NB4 (cell line): ENCODE measurements around the gene EID3.
"Not testable (repeated sequence)": the region's sequence is repeated elsewhere in the genome, so short reads cannot be mapped to it uniquely, and the experiment has no call there.

Experiments used
- DNase-seq: peaks from one replicate; pipeline ENCODE4 v3.0.0; 2010; ENCODE audit warnings: low read depth
- H3K4me3 ChIP-seq: one replicate; pipeline ENCODE4 v1.5.1; 2011; ENCODE audit warnings: mild to moderate bottlenecking, low read depth, low read length, moderate library complexity
- MYC ChIP-seq: IDR thresholded peaks from 2 replicates; pipeline ENCODE4 v1.6.1; 2011; ENCODE audit warnings: low read depth, low read length
- POLR2A ChIP-seq: IDR thresholded peaks from 2 replicates; pipeline ENCODE4 v1.6.1; 2011; ENCODE audit warnings: mild to moderate bottlenecking; ENCODE audit not compliant: insufficient read length; ENCODE audit errors: extremely low read depth
- TF ChIP-seq, protein P1 (sequence below): IDR thresholded peaks from one replicate; pipeline ENCODE4 v1.5.1; 2012; ENCODE audit warnings: low read depth, low read length
- TF ChIP-seq, protein P2 (sequence below): IDR thresholded peaks from 2 replicates; pipeline ENCODE4 v1.6.1; 2011; ENCODE audit warnings: low read depth, low read length

Gene EID3

DNA sequence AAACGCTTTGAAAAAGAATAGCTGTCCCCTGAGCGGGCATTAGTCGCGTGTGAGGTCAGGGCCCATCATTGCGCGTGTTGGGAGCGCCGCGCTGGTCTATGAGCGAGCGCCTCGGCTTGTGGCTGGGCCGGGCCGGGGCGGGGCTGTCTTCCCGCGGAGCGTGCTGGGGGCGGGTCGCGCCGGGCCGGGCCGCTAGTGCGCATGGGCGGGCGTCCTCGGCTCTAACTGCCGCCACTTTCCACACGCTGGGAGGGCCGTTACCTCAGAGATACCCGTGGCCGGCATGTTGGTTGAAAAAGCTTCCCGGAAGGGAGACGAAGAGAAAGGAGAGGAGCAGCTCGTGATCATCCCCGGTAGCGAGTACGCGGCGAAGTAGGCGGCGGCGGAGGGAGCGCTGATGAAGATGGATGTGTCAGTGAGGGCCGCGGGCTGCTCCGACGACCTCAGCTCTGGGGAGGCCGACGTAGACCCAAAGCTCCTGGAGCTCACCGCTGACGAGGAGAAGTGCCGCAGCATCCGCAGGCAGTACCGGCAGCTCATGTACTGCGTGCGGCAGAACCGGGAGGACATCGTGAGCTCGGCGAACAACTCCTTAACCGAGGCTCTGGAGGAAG is at the start of gene EID3:
Gene EID3, plus strand, starts transcription at position 202 of the 614 bp plus-strand sequence. Its CDS starts 196 bp downstream, at position 398.
- DNase-seq, result no peak
- TF ChIP-seq MYC, result no peak
- TF ChIP-seq, protein P1, sequence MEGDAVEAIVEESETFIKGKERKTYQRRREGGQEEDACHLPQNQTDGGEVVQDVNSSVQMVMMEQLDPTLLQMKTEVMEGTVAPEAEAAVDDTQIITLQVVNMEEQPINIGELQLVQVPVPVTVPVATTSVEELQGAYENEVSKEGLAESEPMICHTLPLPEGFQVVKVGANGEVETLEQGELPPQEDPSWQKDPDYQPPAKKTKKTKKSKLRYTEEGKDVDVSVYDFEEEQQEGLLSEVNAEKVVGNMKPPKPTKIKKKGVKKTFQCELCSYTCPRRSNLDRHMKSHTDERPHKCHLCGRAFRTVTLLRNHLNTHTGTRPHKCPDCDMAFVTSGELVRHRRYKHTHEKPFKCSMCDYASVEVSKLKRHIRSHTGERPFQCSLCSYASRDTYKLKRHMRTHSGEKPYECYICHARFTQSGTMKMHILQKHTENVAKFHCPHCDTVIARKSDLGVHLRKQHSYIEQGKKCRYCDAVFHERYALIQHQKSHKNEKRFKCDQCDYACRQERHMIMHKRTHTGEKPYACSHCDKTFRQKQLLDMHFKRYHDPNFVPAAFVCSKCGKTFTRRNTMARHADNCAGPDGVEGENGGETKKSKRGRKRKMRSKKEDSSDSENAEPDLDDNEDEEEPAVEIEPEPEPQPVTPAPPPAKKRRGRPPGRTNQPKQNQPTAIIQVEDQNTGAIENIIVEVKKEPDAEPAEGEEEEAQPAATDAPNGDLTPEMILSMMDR, result no peak
- TF ChIP-seq, protein P2, sequence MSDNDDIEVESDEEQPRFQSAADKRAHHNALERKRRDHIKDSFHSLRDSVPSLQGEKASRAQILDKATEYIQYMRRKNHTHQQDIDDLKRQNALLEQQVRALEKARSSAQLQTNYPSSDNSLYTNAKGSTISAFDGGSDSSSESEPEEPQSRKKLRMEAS, result no peak
- TF ChIP-seq POLR2A, result no peak
- no peak within 1 kb of the TSS for H3K4me3 ChIP-seq

DNA sequence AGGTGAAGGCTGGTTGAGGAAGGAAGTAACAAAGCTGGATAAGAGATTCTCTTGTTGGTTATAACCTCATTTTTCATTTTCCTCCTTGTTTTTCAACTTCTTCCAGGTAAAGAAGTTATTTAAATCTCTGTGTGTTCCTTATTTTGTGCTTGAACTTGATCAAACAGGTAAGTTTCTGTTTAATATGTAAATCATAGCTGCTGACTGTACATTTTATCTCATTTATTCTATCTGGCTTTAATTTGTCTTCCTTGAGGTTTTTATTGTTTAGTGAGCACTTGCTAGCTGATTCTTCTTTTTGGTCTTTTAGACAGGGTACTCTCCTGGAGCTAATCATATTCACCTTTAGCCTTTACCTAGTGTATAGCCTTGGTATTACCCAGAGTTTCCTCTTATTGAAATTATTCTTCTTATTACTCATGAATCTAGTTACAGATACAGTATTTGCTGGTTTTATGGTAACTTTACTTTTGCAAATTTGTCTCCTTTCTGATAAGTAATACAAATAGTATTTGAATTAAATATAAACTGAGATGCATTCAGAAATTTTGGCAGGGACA is 45.5 kb upstream of the EID3 start:
- DNase-seq, result no peak
- TF ChIP-seq POLR2A (no peak), MYC (no peak)
- TF ChIP-seq, protein P2, result no peak
- TF ChIP-seq, protein P1, result no peak
- H3K4me3 ChIP-seq, result no peak overlapping the region

DNA sequence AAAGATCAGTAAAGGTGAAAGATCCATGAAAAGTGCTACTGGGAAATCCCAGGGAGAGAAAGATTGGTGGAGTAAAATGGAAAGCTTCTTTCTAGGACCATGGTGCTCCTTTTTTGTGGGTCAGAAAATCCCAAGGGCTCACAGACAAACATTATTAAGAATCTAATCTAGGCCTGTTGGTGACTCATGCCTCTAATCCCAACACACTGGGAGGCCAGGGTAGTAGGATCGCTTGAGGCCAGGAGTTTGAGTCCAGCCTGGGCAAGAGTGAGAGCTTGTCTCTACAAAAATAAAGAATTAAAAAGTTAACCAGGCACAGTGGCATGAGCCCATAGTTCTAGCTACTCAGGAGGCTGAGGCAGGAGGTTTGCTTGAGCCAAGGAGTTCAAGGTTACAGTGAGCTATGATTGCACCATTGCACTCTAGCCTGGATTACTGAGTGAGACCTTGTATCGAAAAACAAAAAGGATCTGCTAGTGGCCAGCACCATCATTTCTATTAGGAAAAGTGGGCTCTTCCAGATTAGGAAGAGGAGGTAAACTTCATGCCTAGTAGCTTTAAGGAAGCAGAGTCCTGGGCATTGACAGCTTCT is 45.0 kb upstream of the EID3 start:
- no peak for TF ChIP-seq MYC
- TF ChIP-seq, protein P1, result no peak
- TF ChIP-seq POLR2A, result no peak
- TF ChIP-seq, protein P2, result no peak
- no peak for DNase-seq
- no peak overlapping the region for H3K4me3 ChIP-seq

DNA sequence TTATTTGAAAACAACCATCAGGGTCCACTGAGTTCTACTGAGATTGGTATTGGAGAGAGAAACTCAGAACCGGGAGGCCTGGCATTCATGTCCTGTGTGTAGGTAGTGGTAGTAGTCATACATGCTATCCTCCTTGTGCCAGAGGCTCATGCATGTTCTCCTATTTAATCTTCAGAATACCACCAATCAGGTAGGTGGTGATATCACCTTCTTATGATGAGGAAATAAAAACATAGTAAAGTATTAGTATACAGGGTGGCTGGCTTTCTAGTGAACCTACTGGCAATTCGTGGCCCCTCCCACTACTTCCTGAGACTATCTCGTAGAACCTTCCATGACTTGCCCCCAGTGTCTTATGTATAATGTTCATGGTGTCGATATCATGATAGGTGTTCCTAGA is 40.5 kb upstream of the EID3 start:
- H3K4me3 ChIP-seq, result no peak overlapping the region
- DNase-seq, result no peak
- TF ChIP-seq, protein P2, result no peak
- no peak for TF ChIP-seq MYC
- TF ChIP-seq POLR2A, result no peak
- TF ChIP-seq, protein P1, result no peak

DNA sequence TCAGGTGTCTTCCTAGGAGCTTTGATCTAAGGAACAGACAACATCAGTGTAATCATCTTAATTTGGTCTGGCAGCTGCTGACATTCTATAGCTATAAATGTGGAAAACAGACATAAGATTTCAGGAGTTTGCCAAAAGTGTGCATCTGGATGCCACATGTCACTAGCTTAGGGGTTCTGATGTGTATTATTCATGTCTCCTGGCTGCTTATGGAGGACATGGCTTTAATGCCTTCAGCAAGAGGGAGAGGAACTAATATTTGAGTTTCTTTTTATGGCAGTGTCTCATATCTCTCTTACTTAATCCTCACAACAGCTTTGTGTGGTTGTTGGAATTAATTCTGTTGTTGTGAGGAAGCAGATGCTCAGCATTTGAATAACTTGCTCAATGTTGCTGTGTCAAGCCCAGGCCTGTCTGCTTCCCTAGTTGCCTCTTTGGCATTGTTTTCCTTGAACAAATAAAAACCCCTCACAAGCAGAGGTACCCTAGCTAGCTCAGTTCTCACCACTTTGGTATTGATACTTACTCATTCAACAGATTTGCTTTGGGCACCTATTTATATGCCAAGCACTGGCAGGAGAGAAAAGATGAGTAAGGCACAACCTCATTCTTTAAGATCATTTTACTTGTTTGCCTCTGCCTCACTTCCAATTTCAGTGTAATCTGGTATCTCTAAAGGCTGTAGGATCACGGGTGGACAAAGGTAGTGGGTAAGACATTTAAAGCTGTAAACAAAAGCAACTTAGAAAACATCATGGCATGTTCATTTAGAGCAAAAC is 39.8 kb upstream of the EID3 start:
- TF ChIP-seq, protein P1, result no peak
- TF ChIP-seq POLR2A (no peak), MYC (no peak)
- TF ChIP-seq, protein P2, result no peak
- H3K4me3 ChIP-seq, result no peak overlapping the region
- DNase-seq, result peak; percentile 58

DNA sequence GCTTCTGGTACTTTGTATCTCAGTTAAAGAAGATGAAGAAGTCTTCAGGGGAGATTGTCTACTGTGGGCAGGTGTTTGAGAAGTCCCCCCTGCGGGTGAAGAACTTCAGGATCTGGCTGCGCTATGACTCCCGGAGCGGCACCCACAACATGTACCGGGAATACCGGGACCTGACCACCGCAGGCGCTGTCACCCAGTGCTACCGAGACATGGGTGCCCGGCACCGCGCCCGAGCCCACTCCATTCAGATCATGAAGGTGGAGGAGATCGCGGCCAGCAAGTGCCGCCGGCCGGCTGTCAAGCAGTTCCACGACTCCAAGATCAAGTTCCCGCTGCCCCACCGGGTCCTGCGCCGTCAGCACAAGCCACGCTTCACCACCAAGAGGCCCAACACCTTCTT is 38.1 kb upstream of the EID3 start:
- DNase-seq, H3K4me3 ChIP-seq: not testable (repeated sequence)
